B cell (primary cell): ENCODE measurements around the gene ENOX1. TPM values are rescaled to one million over a fixed set of nuclear protein-coding genes. Genes with fewer than 3 reads are reported as not detected.

Source experiments
- ATAC-seq: fragments of 200-7000 bp; cut with Tn5 transposase; one replicate; pipeline ENCODE4 v1.10.0; 2021; ENCODE audit warnings: low read depth, mild to moderate bottlenecking, moderate number of reproducible peaks, moderate library complexity
- CTCF ChIA-PET: fragments of 350-600 bp; sonication (Branson Sonifier 250); formaldehyde crosslinking; loops from one replicate; lab custom pipeline; 2021; ENCODE audit warnings: antibody characterized with exemption, inconsistent platforms; lab: Charles Lee
- POLR2A ChIA-PET: fragments of 350-600 bp; sonication (Branson Sonifier 250); formaldehyde crosslinking; loops from one replicate; lab custom pipeline; 2021; ENCODE audit warnings: antibody characterized with exemption; lab: Charles Lee
- DNase-seq: peaks from one replicate; pipeline ENCODE4 v3.0.0; 2013
- H2AFZ ChIP-seq: 2 replicates; pipeline ENCODE4 v1.6.1; 2012; ENCODE audit warnings: mild to moderate bottlenecking, low read depth, low read length; ENCODE audit not compliant: insufficient read depth, poor library complexity, severe bottlenecking
- H3K27ac ChIP-seq, 2 donors: 1 replicate in 1 of 2; 2 replicates in 1 of 2; pipeline ENCODE4 v1.5.1; 2012 to 2013; ENCODE audit warnings: low read length in 2 of 2, mild to moderate bottlenecking in 2 of 2, moderate library complexity in 1 of 2
- H3K27me3 ChIP-seq, 4 experiments: fragments of 200-600 bp in 1 of 4; sonication (generic) in 1 of 4; replicated peaks in 1 of 4; 1 replicate in 2 of 4; 2 replicates in 2 of 4; pipeline versions ENCODE4 v1.6.1 to v1.7.0; 2013 to 2016; ENCODE audit warnings: low read length in 3 of 4, mild to moderate bottlenecking in 2 of 4, mixed read lengths in 1 of 4, moderate library complexity in 1 of 4; ENCODE audit not compliant: insufficient read depth in 4 of 4, control insufficient read depth in 3 of 4; ENCODE audit errors: control extremely low read depth in 1 of 4
- H3K36me3 ChIP-seq, 2 experiments: replicated peaks in 1 of 2; 1 replicate in 1 of 2; 2 replicates in 1 of 2; pipeline versions ENCODE4 v1.6.1 to v1.7.1; 2013; ENCODE audit warnings: low read length in 1 of 2; ENCODE audit not compliant: insufficient read depth in 2 of 2, control insufficient read depth in 1 of 2; ENCODE audit errors: control extremely low read depth in 1 of 2, extremely low read depth in 1 of 2
- H3K4me1 ChIP-seq, 2 donors: fragments of 200-600 bp in 1 of 2; sonication (generic) in 1 of 2; 1 replicate in 1 of 2; 2 replicates in 1 of 2; pipeline versions ENCODE4 v1.5.1 to v1.6.1; 2013 to 2017; ENCODE audit warnings: low read length in 2 of 2; ENCODE audit not compliant: control insufficient read depth in 2 of 2, insufficient read depth in 2 of 2
- H3K4me2 ChIP-seq: replicated peaks from 2 replicates; pipeline ENCODE3; 2012; ENCODE audit warnings: mild to moderate bottlenecking, low read depth, low read length; ENCODE audit not compliant: poor library complexity, severe bottlenecking
- H3K4me3 ChIP-seq, 5 experiments: fragments of 200-600 bp in 1 of 5; sonication (generic) in 1 of 5; 1 replicate in 3 of 5; 2 replicates in 2 of 5; pipeline versions ENCODE4 v1.5.1 to v1.7.0; 2011 to 2016; ENCODE audit warnings: low read length in 4 of 5, mild to moderate bottlenecking in 4 of 5, low read depth in 2 of 5, control low read depth in 1 of 5, moderate library complexity in 1 of 5; ENCODE audit not compliant: insufficient read depth in 1 of 5; ENCODE audit errors: control extremely low read depth in 1 of 5, extremely low read depth in 1 of 5
- H3K79me2 ChIP-seq: fragments of 200-600 bp; sonication (generic); one replicate; pipeline ENCODE4 v1.6.0; 2016; ENCODE audit warnings: low read length; ENCODE audit not compliant: control insufficient read depth, insufficient read depth
- H3K9ac ChIP-seq: fragments of 200-600 bp; sonication (generic); 2 replicates; pipeline ENCODE4 v1.6.1; 2017; ENCODE audit warnings: mild to moderate bottlenecking, low read length, moderate library complexity
- H3K9me3 ChIP-seq, 3 donors: one replicate each; pipeline versions ENCODE4 v1.6.1 to v1.7.1; 2013; ENCODE audit warnings: low read length in 2 of 3; ENCODE audit not compliant: control insufficient read depth in 2 of 3, insufficient read depth in 1 of 3; ENCODE audit errors: control extremely low read depth in 1 of 3
- H4K20me1 ChIP-seq: 2 replicates; pipeline ENCODE4 v1.6.0; 2012; ENCODE audit warnings: mild to moderate bottlenecking, low read length; ENCODE audit not compliant: insufficient read depth, control insufficient read depth, poor library complexity, severe bottlenecking
- H3K27ac Mint-ChIP-seq: one replicate; pipeline ENCODE4 v1.8.0; 2021; ENCODE audit warnings: mixed read lengths
- H3K27me3 Mint-ChIP-seq: one replicate; pipeline ENCODE4 v1.8.0; 2021; ENCODE audit warnings: mixed read lengths
- H3K4me1 Mint-ChIP-seq: one replicate; pipeline ENCODE4 v1.8.0; 2021; ENCODE audit warnings: mixed read lengths
- H3K4me3 Mint-ChIP-seq: one replicate; pipeline ENCODE4 v1.8.0; 2021; ENCODE audit warnings: mixed read lengths
- H3K9me3 Mint-ChIP-seq: one replicate; pipeline ENCODE4 v1.8.0; 2022; ENCODE audit warnings: mixed read lengths; ENCODE audit not compliant: insufficient read depth
- EZH2 ChIP-seq: IDR thresholded peaks from 2 replicates; pipeline ENCODE4 v1.6.1; 2012; ENCODE audit warnings: borderline replicate concordance, low read depth, mild to moderate bottlenecking, moderate library complexity, low read length; ENCODE audit not compliant: insufficient read depth, poor library complexity, severe bottlenecking
- WGBS: methylation state at CpG from one replicate; pipeline ENCODE4 v1.1.5; 2013; ENCODE audit warnings: missing lambda C conversion rate; ENCODE audit not compliant: insufficient coverage; 5-methylcytosine and 5-hydroxymethylcytosine counted together
- intact Hi-C: fragments of 100-400 bp; cut with micrococcal nuclease; formaldehyde crosslinking; loops from one replicate; pipeline ENCODE4 v1.10.0; 2022
- polyA plus RNA-seq: library from polyadenylated mRNA; depleted of rRNA; stranded (reverse); fragments of >200 nt; gene quantifications from 2 replicates; pipeline ENCODE4 v1.2.3, GENCODE V29; 2012
- total RNA-seq, 2 donors: library from RNA; stranded (reverse); fragments of 120-200 nt in 1 of 2; gene quantifications; 1 replicate in 1 of 2; 2 replicates in 1 of 2; pipeline versions ENCODE4 v1.2.3 to v1.2.4, GENCODE V29; 2013 to 2022
- TF ChIP-seq, protein P1 (sequence below): fragments of 200-600 bp; IDR thresholded peaks from one replicate; pipeline ENCODE4 v1.8.0; 2022; ENCODE audit warnings: antibody characterized with exemption, mild to moderate bottlenecking

The ENOX1 gene
- total and polyA plus RNA-seq, 2 donors (not counting 1 experiment from before 2014, with no cell fraction given): not detected

DNA sequence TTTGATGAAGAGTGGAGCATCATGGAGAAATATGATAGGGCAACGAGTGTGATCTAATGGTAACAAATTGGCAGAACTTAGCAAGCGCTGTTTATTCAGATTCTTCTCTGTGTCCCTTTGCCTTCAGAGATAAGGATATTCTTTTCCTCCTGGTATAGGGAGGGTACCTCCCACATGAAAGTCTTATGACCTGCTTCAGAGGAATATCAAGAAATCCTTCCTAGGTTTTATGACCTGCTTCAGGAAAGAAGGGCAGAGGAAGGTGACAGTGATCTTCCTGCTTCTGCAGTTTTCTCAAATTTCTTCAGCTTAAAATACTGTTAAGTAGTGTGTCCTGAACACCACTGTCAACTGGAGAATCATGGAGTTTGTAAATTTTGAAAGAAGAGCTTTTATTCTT, 619.0 kb downstream of the ENOX1 start:
- Histone ChIP-seq H3K9me3 (peaks cover 1 to 7% (median 4%) of the 10 kb centered on the region in 3 donors), H3K4me2 (no peak overlapping the region), H3K9ac (no peak overlapping the region), H2AFZ (no peak overlapping the region), H4K20me1 (no peaks in the 10 kb centered on the region), H3K4me3 (no peak overlapping the region), H3K79me2 (no peaks in the 10 kb centered on the region), H3K27ac (no peak overlapping the region), H3K27me3 (peaks cover 0 to 3% (median 0%) of the 10 kb centered on the region in 4 experiments), H3K4me1 (no peaks in the 10 kb centered on the region), H3K36me3 (no peaks in the 10 kb centered on the region)
- H3K4me3 Mint-ChIP-seq: no peak overlapping the region
- ChIA-PET CTCF (no interaction called here), POLR2A (no interaction called here)
- no peaks in the 10 kb centered on the region for H3K4me1 Mint-ChIP-seq
- WGBS: no CpG with 5 or more reads among the region's 2 CpGs
- DNase-seq: no peak
- TF ChIP-seq, protein P1, sequence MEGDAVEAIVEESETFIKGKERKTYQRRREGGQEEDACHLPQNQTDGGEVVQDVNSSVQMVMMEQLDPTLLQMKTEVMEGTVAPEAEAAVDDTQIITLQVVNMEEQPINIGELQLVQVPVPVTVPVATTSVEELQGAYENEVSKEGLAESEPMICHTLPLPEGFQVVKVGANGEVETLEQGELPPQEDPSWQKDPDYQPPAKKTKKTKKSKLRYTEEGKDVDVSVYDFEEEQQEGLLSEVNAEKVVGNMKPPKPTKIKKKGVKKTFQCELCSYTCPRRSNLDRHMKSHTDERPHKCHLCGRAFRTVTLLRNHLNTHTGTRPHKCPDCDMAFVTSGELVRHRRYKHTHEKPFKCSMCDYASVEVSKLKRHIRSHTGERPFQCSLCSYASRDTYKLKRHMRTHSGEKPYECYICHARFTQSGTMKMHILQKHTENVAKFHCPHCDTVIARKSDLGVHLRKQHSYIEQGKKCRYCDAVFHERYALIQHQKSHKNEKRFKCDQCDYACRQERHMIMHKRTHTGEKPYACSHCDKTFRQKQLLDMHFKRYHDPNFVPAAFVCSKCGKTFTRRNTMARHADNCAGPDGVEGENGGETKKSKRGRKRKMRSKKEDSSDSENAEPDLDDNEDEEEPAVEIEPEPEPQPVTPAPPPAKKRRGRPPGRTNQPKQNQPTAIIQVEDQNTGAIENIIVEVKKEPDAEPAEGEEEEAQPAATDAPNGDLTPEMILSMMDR: no peak
- TF ChIP-seq EZH2: no peak
- intact Hi-C loops: no loop called here
- no peak overlapping the region for H3K27ac Mint-ChIP-seq
- no peak for ATAC-seq
- H3K9me3 Mint-ChIP-seq: peaks cover 2% of the 10 kb centered on the region
- H3K27me3 Mint-ChIP-seq: peaks cover 16% of the 10 kb centered on the region

DNA sequence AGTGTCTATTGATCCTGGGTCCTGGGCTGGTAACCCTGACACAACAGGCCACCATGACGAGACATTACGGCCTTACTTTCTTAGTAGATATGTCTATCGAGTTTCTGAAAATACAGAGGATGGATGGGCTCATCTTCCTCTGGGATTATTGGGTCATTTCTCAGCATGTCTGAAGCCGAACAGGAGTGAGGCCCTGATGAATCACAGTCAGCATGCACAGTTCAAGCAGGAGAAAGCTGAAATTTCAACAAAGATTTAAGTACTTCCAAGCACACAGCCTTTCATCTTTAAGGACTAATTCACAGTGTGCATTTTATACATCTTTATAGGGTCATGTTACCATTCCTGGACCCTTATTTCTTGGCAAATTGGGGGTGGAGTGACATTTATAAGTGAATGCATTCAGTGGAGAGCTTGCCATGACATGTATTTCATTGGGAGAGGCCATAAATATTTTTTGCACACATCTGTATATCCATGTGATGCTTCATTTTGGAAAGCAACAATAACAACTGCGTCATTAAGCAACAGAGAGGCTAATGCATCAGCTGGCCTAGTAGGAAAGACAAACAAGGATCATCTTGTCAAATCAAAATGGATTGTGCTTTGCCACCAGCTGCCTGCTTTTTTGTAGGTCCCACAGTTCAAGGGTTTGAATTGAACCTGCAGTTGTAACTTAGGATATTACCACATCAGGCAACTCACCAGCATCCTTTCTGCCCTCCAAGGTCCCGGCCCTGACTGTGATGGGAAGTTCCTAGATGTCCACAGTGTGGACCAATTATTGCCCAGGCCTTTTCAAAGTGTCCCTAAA, 619.9 kb downstream of the ENOX1 start:
- Histone ChIP-seq H3K79me2 (no peaks in the 10 kb centered on the region), H3K36me3 (no peaks in the 10 kb centered on the region), H3K27me3 (peaks cover 0 to 3% (median 0%) of the 10 kb centered on the region in 4 experiments), H3K4me2 (no peak overlapping the region), H3K4me3 (no peak overlapping the region), H3K27ac (no peak overlapping the region), H3K4me1 (no peaks in the 10 kb centered on the region), H4K20me1 (no peaks in the 10 kb centered on the region), H2AFZ (no peak overlapping the region), H3K9me3 (peaks cover 1 to 7% (median 4%) of the 10 kb centered on the region in 3 donors), H3K9ac (no peak overlapping the region)
- 89% methylated on average over 4 of the region's 6 CpGs for WGBS
- no peak overlapping the region for H3K4me3 Mint-ChIP-seq
- CTCF ChIA-PET: no interaction called here
- POLR2A ChIA-PET: no interaction called here
- DNase-seq: no peak
- TF ChIP-seq, protein P1: no peak
- TF ChIP-seq EZH2: no peak
- no peaks in the 10 kb centered on the region for H3K4me1 Mint-ChIP-seq
- ATAC-seq: no peak
- intact Hi-C loops: no loop called here
- H3K27ac Mint-ChIP-seq: no peak overlapping the region
- peaks cover 2% of the 10 kb centered on the region for H3K9me3 Mint-ChIP-seq
- H3K27me3 Mint-ChIP-seq: peaks cover 16% of the 10 kb centered on the region
